Prostate gland (tissue), 2 donors: ENCODE results near the gene DNMT3A.

Experiments used
- POLR2A ChIP-seq: fragments of 450-650 bp; IDR thresholded peaks from one replicate; pipeline ENCODE4 v1.6.1; 2016; ENCODE audit warnings: antibody characterized with exemption, mild to moderate bottlenecking
- TF ChIP-seq, protein P1 (sequence below), 4 experiments: fragments of 200-600 bp in 2 of 4; fragments of 450-650 bp in 2 of 4; sonication (generic) in 2 of 4; IDR thresholded peaks; 1 replicate in 3 of 4; 2 replicates in 1 of 4; pipeline ENCODE4 v1.5.1; 2016 to 2019; ENCODE audit warnings: antibody characterized with exemption in 4 of 4, mild to moderate bottlenecking in 2 of 4, moderate library complexity in 2 of 4

DNA sequence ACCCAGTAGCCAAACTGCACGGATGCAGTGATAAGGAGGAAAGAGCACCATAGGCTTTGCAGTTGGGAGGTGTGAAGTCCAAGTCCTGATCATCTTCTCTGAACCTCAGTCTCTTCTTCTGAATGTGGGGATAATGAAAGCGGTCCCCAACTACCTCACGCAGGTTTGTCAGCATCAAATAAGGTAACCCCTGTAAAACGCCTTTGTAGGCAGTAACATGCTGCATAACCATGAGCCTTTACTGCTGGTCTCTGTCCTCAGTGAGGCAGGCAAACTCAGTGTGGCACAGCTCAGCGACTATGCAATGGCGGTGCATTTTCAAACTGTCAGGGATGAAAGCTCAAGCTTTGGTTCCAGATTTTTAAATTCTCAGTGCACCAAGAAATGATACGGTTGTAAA lies 46.1 kb downstream of the DNMT3A start:
- TF ChIP-seq, protein P1, sequence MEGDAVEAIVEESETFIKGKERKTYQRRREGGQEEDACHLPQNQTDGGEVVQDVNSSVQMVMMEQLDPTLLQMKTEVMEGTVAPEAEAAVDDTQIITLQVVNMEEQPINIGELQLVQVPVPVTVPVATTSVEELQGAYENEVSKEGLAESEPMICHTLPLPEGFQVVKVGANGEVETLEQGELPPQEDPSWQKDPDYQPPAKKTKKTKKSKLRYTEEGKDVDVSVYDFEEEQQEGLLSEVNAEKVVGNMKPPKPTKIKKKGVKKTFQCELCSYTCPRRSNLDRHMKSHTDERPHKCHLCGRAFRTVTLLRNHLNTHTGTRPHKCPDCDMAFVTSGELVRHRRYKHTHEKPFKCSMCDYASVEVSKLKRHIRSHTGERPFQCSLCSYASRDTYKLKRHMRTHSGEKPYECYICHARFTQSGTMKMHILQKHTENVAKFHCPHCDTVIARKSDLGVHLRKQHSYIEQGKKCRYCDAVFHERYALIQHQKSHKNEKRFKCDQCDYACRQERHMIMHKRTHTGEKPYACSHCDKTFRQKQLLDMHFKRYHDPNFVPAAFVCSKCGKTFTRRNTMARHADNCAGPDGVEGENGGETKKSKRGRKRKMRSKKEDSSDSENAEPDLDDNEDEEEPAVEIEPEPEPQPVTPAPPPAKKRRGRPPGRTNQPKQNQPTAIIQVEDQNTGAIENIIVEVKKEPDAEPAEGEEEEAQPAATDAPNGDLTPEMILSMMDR (IDR thresholded peaks at IDR 0.05), result no peak
- TF ChIP-seq POLR2A, result no peak
